ENCODE results near the gene PTPRN2. TPM values are rescaled to one million over a fixed set of nuclear protein-coding genes. Genes with fewer than 3 reads are reported as not detected.

PTPRN2 gene
- polyA plus RNA-seq, 3 donors = 6.8 to 7.9 (median 7.2) TPM

DNA sequence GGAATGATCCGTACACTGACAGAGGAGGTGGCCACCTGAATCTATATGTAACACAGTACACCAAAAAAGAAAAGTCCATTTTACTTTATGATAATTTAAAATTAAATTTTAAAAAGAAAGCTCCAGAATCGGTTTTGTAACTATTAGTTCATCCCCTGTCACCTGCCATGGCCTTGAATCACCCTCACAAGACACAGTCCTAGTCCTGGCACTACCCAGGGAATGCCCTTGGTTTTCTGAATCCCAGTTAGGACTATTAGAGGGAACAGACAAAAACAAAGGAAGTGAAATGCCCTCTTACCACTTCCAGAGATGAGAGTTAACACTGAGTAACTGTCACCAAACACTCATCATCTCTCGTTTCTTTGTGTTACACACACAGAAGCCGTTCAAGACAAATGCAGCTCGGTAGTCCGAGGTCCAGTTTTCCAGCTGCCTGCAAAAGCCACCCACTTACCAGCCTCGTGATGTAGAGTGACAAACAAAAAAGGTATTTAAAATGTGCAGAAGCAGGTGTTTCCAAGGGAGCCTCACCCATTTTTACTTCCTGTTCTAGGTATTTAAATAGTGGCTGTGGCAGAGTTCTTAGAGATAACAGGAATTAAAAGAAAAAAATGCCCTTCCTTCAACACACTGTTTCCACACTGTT lies 6.1 kb downstream of the PTPRN2 start:
- DNase-seq (ENCODE audit: low read depth in 3 of 3, low spot score in 2 of 3) = no peak

GRCh38 chr7:158579662-158580646 lies 7.7 kb downstream of the PTPRN2 start:
- no peak for DNase-seq (ENCODE audit: low read depth in 3 of 3, low spot score in 2 of 3)

DNA sequence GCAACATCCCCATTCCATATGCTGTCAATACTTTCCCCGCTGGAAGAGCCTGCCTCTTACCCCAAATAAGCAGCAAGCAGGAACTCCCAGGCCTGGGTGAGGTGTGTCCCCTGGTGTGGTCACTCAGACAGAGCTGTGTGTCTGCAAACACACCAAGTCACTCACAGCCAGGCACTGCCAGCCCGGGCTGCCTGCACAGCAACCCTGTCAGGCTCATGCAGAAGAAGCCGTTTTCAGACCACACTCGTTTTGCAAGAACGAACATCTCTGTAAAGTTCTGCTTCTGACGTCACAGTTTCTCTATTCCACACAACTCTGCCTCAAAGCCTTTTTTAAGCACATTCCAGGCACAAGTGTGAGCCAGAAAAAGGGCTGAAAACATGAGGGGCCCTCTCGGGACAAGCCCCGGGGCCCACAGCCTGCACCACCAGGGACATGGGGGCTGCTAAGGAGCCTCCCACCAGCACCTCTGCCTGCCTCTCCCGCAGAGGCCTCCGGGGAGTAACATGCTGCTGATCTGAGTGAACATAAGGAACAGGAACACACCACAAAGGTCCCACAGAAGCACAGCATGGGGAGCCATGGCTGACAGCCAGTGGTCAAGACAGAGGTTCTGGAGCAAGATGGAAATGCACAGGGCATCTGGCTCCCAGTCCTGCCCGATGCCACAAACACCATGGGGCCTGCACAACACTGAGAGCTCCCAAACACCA lies 11.4 kb downstream of the PTPRN2 start:
- no peak for DNase-seq (ENCODE audit: low read depth in 3 of 3, low spot score in 2 of 3)

- DNase-seq (ENCODE audit: low read depth in 3 of 3, low spot score in 2 of 3) = no peak
Measured at GRCh38 chr7:158574308-158575036, 13.2 kb downstream of the PTPRN2 start.

DNA sequence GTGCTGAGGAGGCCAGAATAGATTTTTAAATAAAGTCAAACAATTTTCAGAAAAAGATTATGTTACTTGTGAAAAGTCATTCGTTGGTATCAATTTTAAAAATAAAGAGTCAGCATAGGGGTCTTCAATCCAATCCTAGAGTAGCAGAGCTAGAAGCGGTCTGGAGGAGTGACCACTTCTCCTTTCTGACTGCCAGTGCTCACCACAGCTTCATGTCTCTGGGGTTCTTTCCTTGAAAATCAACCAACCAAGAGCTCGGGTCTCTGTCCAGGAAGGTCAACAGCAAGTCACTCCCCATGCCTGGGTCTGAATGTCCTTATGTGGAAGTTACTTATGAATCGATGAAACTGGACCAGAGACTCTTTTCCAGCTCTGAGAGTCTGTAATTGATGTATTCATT lies 14.3 kb downstream of the PTPRN2 start:
- DNase-seq (ENCODE audit: low read depth in 3 of 3, low spot score in 2 of 3) = no peak

GRCh38 chr7:158572000-158572828 lies 15.4 kb downstream of the PTPRN2 start:
- DNase-seq (ENCODE audit: low read depth in 3 of 3, low spot score in 2 of 3) = no peak

DNA sequence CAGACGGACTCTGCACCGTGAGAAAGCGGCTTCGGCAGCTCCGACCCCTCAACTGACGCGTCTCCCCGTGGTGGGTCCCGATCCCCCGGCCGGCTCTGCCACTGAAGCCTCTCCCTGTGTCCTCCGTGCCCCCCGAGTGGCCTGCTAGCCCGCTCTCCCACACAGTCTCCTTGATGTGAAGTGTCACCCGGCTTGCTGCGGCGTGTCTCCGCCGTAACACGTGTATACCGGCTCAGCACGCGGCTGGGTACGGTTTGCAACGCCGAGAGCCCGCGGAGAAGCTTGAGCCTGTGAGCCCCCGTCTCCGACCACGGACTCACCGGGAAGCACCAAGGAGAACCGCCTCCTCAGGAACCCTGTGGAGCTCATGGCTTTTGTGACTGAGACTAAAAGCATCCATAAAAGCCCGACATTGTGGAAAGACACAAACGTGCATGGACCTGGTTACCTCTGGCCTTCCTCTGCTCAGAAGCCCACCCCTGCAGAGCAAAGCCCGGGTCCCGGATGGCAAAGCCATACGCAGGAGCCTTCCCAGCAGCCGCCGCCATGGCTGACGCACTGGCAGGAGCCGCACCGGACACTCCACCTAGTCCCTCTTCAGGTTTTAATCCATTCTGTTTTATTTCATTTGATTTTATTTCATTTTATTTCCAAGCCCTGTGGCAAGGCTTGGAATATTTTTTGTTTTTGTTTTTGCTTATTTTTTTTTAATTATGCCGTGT lies 17.0 kb downstream of the PTPRN2 start:
- DNase-seq (ENCODE audit: low read depth in 3 of 3, low spot score in 2 of 3) = no peak

- no peak for DNase-seq (ENCODE audit: low read depth in 3 of 3, low spot score in 2 of 3)
Measured at GRCh38 chr7:158569858-158570323, 17.7 kb downstream of the PTPRN2 start.

DNA sequence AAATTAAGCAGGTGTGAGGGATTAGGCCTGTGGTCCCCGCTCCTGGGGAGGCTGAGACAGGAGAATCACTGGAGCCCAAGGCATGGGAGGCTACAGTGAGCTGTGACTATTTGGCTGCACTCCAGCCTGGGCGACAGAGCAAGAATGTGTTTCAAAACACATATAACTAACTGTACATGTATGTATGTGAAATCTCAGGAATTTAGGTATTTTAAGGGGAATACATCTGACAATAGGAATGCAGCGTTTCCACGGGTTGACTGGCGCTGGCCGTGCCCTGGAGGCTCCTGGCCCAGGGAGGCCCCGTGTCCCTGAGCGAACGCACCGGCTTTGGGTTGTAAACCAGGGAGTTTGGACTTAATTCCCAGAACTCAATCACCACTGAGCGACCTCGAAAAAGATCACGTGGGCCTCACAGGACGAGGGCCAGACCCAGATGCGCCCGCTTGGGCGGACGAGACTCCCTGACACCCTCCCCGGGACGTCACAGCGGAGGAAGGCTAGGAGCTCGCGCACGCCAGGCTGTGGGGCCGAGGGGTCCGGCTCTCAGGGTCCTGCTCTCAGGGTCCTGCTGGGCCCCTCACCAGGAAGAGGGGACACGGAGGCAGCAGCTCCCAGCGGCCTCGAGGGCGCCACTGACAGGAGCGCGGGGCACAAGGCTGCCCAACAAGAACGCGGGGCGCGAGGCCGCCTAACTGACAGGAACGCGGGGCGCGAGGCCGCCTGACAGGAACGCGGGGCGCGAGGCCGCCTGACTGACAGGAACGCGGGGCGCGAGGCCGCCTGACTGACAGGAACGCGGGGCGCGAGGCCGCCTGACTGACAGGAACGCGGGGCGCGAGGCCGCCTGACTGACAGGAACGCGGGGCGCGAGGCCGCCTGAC lies 18.4 kb downstream of the PTPRN2 start:
- no peak for DNase-seq (ENCODE audit: low read depth in 3 of 3, low spot score in 2 of 3)

GRCh38 chr7:158567153-158567603 lies 20.4 kb downstream of the PTPRN2 start:
- DNase-seq (ENCODE audit: low read depth in 3 of 3, low spot score in 2 of 3) = no peak

- DNase-seq (ENCODE audit: low read depth in 3 of 3, low spot score in 2 of 3) = no peak
Measured at GRCh38 chr7:158564663-158565035, 23.0 kb downstream of the PTPRN2 start.

DNA sequence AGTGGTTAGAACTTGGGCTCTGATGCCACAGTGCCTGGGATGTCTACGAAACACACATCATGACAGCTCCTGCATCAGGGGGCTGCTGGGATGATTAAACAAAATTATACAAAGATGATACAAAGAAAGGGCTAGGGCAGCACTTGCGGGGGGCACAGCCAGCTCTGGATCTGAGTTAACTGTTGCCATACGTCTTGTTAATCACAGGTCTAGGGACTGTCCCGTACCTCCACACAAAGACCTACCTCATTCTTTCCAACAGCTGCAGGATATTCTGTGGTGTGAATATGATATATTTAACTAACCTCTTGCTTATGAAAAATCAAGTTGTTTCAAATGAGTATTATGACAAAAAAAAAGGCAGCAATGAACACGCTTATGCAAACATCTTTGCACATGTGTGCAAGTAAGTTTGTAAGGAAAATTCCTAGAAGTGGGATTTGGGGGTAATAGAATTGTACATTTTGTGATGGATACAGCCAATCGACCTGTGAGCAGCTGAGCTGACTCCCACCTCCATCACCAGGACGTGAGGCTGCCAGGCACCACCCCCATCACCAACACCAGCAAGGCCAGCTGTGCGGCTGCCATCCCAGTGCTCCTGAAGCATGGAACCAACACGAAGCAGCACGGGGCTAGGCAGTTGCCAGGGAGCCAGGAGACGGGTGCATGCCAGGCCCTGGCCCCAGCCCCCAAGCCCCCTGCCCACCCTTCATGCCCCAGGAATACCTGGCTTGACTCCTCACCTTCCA lies 23.5 kb downstream of the PTPRN2 start:
- no peak for DNase-seq (ENCODE audit: low read depth in 3 of 3, low spot score in 2 of 3)

DNA sequence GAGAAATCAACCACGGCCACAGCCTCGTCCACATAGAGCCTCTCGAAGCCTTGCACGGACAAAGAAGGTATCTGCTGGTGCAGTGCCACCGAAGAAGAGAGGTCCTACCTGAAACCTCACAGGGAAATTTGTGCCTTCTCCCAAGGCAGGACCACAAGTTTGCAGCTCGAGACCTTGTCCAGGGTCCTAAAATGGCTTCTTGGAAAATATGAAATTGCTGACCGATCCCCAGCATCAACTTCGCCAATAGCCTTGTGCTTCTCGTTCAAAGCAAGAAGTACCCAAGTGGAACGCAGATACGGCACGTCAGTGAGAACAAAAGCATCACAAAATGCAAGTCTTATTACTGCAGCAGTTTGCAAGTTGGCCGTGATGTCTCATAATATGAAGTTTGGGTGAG lies 24.6 kb downstream of the PTPRN2 start:
- DNase-seq (ENCODE audit: low read depth in 3 of 3, low spot score in 2 of 3) = no peak

GRCh38 chr7:158562517-158562916 lies 25.1 kb downstream of the PTPRN2 start:
- no peak for DNase-seq (ENCODE audit: low read depth in 3 of 3, low spot score in 2 of 3)

DNA sequence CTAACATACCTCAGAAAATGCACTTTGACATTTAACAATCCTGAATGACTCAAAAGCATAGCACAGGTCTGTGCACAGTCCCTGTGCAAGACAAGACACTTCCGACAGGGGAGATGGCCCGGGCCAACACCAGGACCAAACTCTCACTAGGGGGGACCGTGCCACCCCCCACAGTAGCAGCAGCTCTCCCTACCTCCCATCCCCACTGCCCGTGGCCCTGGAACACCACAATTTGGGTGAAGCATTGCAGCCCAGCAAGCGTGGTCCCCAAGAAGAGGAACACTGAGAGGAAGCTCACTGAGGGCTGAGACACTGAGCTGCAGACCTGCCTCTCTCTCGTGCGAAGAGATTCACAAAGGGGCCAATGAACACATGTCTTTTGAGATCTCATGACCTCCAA lies 26.0 kb downstream of the PTPRN2 start:
- no peak for DNase-seq (ENCODE audit: low read depth in 3 of 3, low spot score in 2 of 3)

- DNase-seq (ENCODE audit: low read depth in 3 of 3, low spot score in 2 of 3) = no peak
Measured at GRCh38 chr7:158560386-158560785, 27.2 kb downstream of the PTPRN2 start.

- no peak for DNase-seq (ENCODE audit: low read depth in 3 of 3, low spot score in 2 of 3)
Measured at GRCh38 chr7:158559356-158559755, 28.3 kb downstream of the PTPRN2 start.

Measured in right renal cortex interstitium (tissue), 3 donors.